GOT3 (cell line): ENCODE data around the gene PAK3.

ENCODE experiments used
- DNase-seq: peaks from one replicate; lab custom pipeline; 2025; ENCODE audit warnings: mixed read lengths; lab: John Stamatoyannopoulos, UW

The PAK3 gene

DNA sequence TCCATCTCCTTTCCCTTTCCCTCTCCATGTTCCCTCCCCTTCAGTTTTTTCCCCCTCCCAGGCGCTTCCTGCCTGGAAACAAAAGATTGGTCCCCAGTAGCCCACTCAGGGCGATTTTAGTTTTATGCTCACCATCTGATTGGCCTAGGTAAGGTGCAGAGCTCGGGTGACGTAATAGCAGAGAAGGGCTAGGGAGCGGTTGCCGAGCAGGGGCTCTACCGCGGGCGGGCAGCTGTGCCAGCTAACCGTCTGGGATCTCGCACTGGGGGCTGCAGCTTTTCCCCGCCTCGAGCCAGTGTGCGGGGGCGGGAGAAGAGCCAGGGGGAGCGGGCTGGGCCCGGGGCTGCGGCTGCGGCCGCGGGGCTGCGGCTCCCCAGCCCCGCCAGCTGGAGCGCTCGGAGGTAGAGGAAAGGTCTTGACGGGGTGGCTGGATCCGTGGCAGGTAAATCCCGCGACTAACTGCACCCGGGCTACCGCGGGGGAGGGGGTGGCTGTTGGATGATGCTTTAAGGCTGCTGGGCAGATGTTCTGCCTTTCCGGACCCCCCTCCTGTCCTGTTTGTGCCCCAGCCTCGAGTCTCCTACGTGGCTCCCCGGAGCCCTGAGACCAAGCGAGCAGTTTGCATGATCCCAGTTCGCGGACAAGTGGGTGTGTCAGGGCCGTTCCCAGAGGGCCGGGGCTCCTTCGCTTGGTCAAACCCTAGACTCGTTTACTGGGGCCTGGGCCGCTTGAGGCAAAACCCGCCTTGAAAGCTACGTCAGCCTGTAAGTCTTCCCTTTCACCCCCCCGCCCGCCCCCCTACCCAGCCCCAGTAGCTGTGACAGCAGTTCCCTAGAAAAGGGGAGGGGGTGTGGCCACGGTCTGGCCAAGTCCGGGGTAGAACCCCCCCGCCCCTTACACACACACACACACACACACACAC lies at the start of gene PAK3:
Gene PAK3, plus strand, starts transcription at position 218 of the 922 bp plus-strand sequence. CDS start 26,913 bp downstream, outside the sequence.
- no peak for DNase-seq

DNA sequence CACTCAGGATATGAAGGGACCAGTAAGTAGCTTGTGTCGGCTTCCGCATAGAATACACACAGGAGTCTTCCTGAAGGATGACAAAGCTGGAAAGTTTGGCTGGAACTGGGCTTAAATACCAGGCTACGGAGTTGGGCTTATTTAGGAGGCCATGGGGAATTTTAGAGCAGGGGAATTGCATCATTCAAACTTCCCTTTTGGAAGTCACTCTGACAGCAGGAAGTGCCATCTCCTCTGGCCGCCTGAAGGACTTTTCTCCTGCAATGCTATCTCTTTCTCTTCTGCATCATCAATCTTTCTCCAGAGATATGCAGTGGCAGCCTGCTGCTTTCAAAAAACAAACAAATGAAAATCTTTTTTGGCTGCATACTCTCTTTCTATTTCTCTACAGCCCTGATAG lies 48.4 kb upstream of the PAK3 start:
- no peak for DNase-seq

GRCh38 chrX:111052478-111052877 lies 43.5 kb upstream of the PAK3 start:
- DNase-seq: no peak

DNA sequence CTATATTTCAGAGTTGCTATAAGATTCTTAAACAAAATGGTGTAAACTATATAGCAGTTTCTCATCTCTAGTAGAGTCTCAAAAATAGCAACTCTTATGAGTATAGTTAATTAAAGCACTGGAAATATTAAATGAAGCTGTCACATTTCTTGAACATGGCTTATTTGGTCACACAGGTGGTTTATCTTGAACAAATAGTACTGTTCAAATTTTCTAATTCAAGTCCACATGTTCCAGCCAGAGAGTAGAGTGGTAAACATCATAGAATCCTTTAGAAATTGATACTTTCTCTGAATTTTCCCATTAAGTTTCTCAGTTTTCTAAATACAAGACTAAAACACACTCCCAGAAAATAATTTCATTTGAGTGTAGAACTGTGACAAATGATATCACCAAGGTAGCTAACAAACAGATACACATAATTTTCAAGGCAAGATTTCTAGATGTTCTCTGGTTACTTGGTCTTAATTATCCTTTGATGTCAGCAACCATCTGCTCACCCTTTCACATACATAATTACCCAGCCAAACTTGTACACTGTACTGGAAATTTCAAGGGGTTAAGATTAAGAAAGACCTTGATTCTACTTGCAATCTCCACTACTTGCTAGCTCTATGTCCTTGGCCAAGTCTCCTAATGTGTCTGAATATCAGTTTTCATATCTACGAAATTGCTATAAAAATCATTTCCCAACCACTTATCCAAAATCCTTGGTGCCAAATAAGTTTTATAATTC lies 24.3 kb upstream of the PAK3 start:
- no peak for DNase-seq

DNA sequence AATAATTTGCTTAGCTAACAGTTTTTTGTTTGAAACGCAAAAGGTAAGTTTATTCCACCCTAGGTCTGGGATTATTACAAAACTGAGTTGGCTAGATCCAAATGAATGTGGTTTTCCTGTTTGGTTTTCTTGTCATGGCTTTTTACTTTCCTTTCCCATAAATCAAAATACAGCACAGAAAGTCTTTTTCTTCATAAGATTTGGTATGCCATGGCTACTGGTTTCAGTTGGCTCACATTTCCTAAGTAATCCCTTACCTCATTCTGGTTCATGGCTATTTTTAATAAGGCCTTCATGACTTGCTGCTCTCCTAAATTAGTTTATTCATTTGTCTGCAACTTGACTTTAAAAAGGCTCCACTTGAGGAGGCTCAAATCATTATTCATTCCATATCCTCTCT lies 12.9 kb upstream of the PAK3 start:
- no peak for DNase-seq

DNA sequence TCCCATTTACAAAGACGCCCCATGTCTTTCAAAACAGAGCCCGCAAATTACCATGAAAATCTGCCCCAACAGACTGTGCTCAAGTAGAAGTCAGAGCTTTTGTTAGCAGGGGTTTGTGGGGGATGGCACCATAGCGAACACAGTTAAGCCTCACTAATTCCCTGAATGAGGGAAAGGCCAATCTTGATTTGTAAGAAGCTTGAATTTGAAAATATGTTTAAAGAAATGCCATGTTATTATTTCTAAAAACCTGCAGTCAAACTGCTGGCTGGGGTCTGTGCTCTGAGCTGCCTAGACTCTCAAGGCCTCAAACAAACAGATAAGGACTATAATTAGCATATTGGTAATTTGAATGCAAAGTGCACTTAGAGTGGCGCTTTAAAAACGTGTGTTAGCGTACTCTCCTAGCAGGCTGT lies 9.4 kb upstream of the PAK3 start:
- no peak for DNase-seq

GRCh38 chrX:111088628-111089027 lies 7.4 kb upstream of the PAK3 start:
- DNase-seq: no peak

DNA sequence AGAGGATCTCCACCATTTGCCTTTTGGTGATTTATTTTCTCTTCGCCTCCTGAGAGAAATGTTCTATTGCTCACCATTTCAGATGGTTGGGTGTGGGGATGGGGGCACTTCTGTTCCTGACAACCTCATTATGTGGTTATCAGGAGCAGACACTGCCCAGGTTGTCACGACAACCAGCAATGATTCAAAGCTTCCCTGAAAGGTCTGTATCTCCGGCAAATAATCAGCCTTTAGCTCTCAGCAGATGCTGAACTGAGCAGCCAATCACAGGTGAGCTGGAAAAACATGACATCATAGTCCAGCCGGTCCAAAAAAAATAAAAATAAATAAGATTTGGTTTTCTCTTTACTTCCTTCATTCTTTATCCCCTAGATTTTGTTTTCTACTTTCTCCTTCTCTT lies 5.5 kb upstream of the PAK3 start:
- no peak for DNase-seq

- DNase-seq: no peak
Measured at GRCh38 chrX:111098874-111099273, 2.9 kb downstream of the PAK3 start.

- DNase-seq: no peak
Measured at GRCh38 chrX:111100191-111100590, 4.2 kb downstream of the PAK3 start.

GRCh38 chrX:111101580-111101979 lies 5.6 kb downstream of the PAK3 start:
- DNase-seq: no peak

DNA sequence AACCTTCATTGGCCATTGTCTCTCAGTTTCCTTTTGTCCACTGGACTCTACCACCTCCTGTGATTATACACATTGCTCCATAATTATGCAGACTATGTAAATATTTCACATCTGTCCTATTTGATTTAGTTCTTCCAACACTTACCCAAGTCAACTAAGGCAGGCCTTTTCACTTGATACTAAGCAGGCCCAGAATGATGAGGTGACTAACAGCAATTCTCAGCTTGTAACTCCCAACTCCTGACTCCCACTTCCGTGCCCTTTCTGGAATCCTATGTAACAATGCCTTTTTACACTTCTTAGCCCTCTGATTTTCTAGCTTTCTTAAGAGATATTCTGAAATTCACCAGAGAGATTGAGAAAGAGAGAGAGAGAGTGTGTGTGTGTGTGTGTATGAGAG lies 6.6 kb downstream of the PAK3 start:
- no peak for DNase-seq

DNA sequence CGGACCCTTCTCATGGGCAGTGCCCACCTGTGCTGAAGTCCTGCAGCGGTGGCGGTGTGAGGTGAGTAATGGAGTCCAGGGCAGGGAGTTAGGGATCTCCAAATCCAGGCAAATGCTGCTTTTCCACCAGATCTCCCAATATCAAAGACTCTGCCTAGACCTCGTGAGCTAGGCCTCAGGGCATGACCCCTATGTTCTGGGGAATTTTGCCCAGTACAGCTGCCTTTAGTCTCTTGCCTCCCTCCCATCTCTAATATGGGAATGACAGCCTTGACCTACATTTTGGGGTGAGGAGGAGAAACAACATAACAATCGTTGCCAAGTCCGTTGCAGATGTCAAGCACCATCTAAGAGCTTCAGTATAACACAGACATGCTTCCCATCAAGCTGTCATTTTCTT lies 7.3 kb downstream of the PAK3 start:
- DNase-seq: no peak

DNA sequence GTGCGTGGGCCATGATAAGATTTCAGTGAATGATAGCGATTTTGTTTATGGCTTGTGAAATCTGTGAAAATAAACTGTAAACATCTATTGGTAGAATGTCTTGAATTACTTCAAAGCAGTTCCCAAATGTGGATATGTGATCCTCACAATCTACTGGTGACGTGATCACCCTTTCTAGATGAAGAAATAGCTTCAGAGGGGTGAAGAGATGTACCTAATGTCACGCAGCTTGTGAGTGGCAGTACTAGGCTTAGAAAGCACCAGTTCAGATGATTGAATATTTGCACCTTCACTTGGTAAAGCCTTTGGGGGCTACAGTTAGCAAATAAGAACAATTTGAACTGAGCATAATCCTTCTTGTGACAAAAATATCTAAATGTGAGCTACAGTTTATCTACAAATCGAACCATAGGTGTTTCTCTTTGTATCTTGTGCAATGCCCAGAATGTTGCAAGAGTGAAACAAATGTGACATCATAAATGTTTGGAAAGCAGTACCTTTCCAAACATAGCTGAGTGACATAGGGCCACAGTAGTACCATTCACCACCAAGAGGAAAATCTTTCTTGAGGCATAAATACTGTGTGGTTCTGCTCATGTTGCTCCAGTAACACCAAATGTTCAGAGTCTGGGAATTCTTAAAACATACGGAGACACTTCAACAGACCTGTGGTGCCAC lies 14.2 kb downstream of the PAK3 start:
- DNase-seq: no peak

- no peak for DNase-seq
Measured at GRCh38 chrX:111114806-111115205, 18.8 kb downstream of the PAK3 start.

DNA sequence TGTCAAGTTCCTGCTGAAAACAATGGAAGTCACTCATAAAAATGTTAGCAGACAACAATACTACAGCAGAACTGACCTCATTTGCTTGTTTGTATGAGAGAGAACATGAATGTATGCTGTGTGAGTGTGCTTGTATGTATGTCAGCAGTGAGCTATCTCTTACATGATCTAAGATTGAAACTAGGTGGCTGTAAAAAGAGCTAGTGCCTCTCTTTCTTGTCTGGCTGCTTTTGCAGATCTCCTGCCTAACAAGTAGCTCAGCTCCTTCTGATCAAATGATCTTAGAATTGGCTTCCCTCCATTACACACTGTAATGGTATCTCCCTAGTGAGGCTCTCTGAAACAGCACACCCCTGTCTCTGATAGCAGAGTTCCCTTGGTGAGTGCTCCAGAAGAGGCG lies 20.7 kb downstream of the PAK3 start:
- no peak for DNase-seq

DNA sequence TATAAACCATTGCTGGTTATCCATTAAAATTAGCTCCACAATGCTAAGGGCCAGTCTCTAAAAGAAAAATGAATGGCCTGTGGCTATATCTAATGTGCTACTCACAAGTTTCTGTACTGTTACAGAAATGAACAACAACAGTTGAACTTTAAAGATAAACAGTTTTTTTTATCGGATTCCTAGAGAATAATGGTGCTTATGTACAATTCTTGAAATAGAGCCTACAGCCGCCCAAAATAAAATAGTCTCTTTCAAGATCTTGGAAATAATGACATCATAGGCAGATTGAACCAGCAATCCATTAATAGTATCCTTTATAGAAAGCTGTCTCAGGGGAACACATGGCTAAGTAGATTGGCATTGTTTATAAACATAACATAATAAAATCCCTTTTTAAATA lies 23.4 kb downstream of the PAK3 start:
- DNase-seq: no peak

DNA sequence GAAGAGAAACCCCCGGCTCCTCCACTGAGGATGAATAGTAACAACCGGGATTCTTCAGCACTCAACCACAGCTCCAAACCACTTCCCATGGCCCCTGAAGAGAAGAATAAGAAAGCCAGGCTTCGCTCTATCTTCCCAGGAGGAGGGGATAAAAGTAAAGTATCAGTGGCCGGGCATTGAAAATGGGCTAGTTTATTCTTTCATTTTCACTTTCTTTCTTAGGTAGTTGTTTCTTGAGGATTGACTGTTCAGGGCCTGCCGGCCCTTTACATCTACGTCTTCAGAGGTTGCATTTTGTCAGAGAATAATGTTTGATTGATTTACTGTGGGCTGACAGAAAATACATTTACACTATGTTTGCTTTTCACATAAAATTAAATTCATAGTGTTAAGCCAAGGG lies 27.1 kb downstream of the PAK3 start:
- DNase-seq: no peak

DNA sequence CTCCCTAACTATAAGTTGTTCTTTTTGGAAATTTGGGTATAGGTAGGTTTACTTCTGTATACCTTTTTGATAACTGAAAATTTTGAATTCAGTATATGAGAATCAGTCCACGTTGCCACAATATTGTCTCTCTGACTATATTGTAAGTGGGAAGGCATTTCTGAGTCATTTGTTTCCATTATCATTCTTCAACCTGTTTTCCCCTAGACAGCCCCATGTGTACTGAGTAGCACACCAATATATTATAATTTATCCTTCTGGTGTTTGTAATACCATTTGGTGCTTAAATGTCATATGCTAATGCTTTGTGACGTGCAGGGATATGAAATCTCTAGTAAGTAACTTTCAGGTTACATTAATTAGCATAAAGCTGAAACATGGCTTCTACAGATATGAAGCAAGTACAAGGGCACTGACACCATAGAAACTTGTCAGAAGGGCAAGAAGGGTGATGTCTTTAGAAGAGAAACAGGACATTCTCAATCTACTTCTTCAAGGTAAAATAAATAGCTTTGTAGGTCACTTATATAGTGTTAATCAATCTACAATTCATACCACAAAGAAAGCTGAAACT lies 27.7 kb downstream of the PAK3 start:
- no peak for DNase-seq

- no peak for DNase-seq
Measured at GRCh38 chrX:111124418-111124817, 28.4 kb downstream of the PAK3 start.

DNA sequence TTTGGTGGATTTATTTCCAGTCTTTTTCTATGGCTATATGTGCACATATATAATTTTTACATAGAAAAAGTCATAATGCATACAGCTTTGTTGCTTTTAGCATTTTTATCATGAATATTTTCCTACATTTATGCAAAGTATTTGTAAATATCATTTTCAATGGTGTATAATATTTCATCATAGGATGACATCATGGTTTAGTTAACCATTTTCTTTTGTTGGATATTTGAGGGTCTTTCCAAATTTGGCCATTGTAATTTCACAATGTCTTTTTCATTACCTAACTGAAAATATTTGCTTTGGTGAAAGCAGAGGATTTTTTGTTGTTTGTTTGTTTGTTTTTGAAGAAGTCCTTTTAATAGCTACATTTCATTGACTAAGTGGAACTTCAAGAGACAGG lies 31.0 kb downstream of the PAK3 start:
- no peak for DNase-seq

- DNase-seq: no peak
Measured at GRCh38 chrX:111129921-111130320, 33.9 kb downstream of the PAK3 start.
